Stimulated activated CD8-positive, alpha-beta memory T cell treated with anti-CD3 and anti-CD28 coated beads, Interleukin-12 subunit alpha, Interleukin-12 subunit beta, amount 100 ng/mL, for 24 hours (primary cell): ENCODE measurements around the gene L3MBTL4.

ENCODE experiments used
- DNase-seq: peaks from one replicate; pipeline ENCODE4 v3.0.0-alpha.2; 2020; ENCODE audit errors: extremely low read depth

Gene L3MBTL4

GRCh38 chr18:5909125-5909524 lies 505.6 kb downstream of the L3MBTL4 start:
- DNase-seq: no peak
